H1 (cell line): ENCODE data around the gene MYBPHL. TPM values are rescaled to one million over a fixed set of nuclear protein-coding genes. Genes with fewer than 3 reads are reported as not detected.
A peak's percentile ranks its signal among the peaks of the same experiment; 100 is the strongest.

ENCODE experiments used
- CTCF ChIA-PET: fragments of 300-600 bp; sonication (Branson Sonifier 250); formaldehyde crosslinking; loops from one replicate; lab custom pipeline; 2021; ENCODE audit not compliant: partially characterized antibody; lab: Charles Lee
- POLR2A ChIA-PET: fragments of 300-600 bp; sonication (Branson Sonifier 250); formaldehyde crosslinking; loops from one replicate; lab custom pipeline; 2021; ENCODE audit warnings: inconsistent platforms; ENCODE audit not compliant: partially characterized antibody; lab: Charles Lee
- DNase-seq, 2 experiments: peaks; one replicate each; pipeline versions ENCODE4 v3.0.0 to v3.0.0-alpha.2; 2010 to 2022; ENCODE audit warnings: low spot score in 2 of 2, low read depth in 1 of 2, mixed read lengths in 1 of 2
- FAIRE-seq: peaks from 2 replicates; lab custom pipeline; 2011; peaks lifted over from hg19 to GRCh38; lab: Jason Lieb, UNC
- H2AFZ ChIP-seq: 2 replicates; pipeline ENCODE4 v1.8.1; 2012; ENCODE audit warnings: low read length, inconsistent platforms
- H2AK5ac ChIP-seq: 2 replicates; pipeline ENCODE4 v1.6.1; 2013; ENCODE audit warnings: low read depth, low read length
- H2BK120ac ChIP-seq: replicated peaks from 2 replicates; pipeline ENCODE3; 2013; ENCODE audit warnings: low read depth, low read length, inconsistent platforms
- H2BK12ac ChIP-seq: 2 replicates; pipeline ENCODE4 v1.6.1; 2013; ENCODE audit warnings: low read depth, low read length
- H2BK15ac ChIP-seq: 2 replicates; pipeline ENCODE4 v1.6.1; 2013; ENCODE audit warnings: low read length
- H2BK20ac ChIP-seq: 2 replicates; pipeline ENCODE4 v1.6.1; 2013; ENCODE audit warnings: low read length
- H2BK5ac ChIP-seq: 2 replicates; pipeline ENCODE4 v1.6.1; 2013; ENCODE audit warnings: low read depth, low read length
- H3K14ac ChIP-seq: 2 replicates; pipeline ENCODE4 v1.6.1; 2013; ENCODE audit warnings: inconsistent platforms; ENCODE audit not compliant: insufficient read length
- H3K18ac ChIP-seq: 2 replicates; pipeline ENCODE4 v1.6.1; 2013; ENCODE audit warnings: low read length; ENCODE audit errors: extremely low read depth
- H3K23ac ChIP-seq: 2 replicates; pipeline ENCODE4 v1.6.1; 2013; ENCODE audit warnings: inconsistent platforms; ENCODE audit not compliant: insufficient read length
- H3K23me2 ChIP-seq: 2 replicates; pipeline ENCODE4 v1.6.1; 2013; ENCODE audit warnings: low read depth, low read length
- H3K27ac ChIP-seq: 2 replicates; pipeline ENCODE4 v1.6.1; 2011; ENCODE audit warnings: low read depth, low read length, inconsistent platforms
- H3K27me3 ChIP-seq, 4 experiments: replicated peaks in 1 of 4; 1 replicate in 1 of 4; 2 replicates in 3 of 4; pipeline versions ENCODE4 v1.6.1 to v1.8.1; 2011 to 2013; ENCODE audit warnings: low read length in 3 of 4, mild to moderate bottlenecking in 3 of 4, inconsistent platforms in 2 of 4, mixed read lengths in 2 of 4, moderate library complexity in 1 of 4; ENCODE audit not compliant: control insufficient read depth in 3 of 4, insufficient read depth in 3 of 4; ENCODE audit errors: extremely low read depth in 1 of 4
- H3K36me3 ChIP-seq, 4 experiments: 2 replicates each; pipeline versions ENCODE4 v1.6.1 to v1.8.1; 2011 to 2013; ENCODE audit warnings: mild to moderate bottlenecking in 4 of 4, low read length in 3 of 4, moderate library complexity in 2 of 4, control low read depth in 1 of 4, inconsistent platforms in 1 of 4; ENCODE audit not compliant: insufficient read depth in 4 of 4, control insufficient read depth in 2 of 4
- H3K4ac ChIP-seq: replicated peaks from 2 replicates; pipeline ENCODE3; 2013; ENCODE audit warnings: low read length, low read depth, mixed read lengths, inconsistent platforms; ENCODE audit not compliant: insufficient read length
- H3K4me1 ChIP-seq, 4 experiments: replicated peaks in 1 of 4; 1 replicate in 1 of 4; 2 replicates in 3 of 4; pipeline versions ENCODE4 v1.6.1 to v1.8.1; 2011 to 2013; ENCODE audit warnings: low read length in 3 of 4, inconsistent platforms in 2 of 4, mixed read lengths in 1 of 4; ENCODE audit not compliant: insufficient read depth in 4 of 4, control insufficient read depth in 3 of 4
- H3K4me2 ChIP-seq, 2 experiments: 2 replicates each; pipeline versions ENCODE4 v1.6.1 to v1.8.1; 2011 to 2013; ENCODE audit warnings: low read depth in 2 of 2, low read length in 2 of 2, control low read depth in 1 of 2, inconsistent platforms in 1 of 2, mild to moderate bottlenecking in 1 of 2; ENCODE audit not compliant: insufficient read depth in 1 of 2
- H3K4me3 ChIP-seq, 4 experiments: fragments of 200-600, 300-600 bp in 1 of 4; sonication (generic), shearing (Covaris generic), sonication (Bioruptor Twin) in 1 of 4; 2 replicates each; pipeline versions ENCODE4 v1.5.1 to v1.8.1; 2011 to 2016; ENCODE audit warnings: low read length in 4 of 4, low read depth in 3 of 4, control low read depth in 2 of 4, inconsistent platforms in 2 of 4, mild to moderate bottlenecking in 2 of 4, mixed read lengths in 1 of 4, moderate library complexity in 1 of 4; ENCODE audit not compliant: insufficient read depth in 2 of 4; ENCODE audit errors: extremely low read depth in 1 of 4
- H3K56ac ChIP-seq: replicated peaks from 2 replicates; pipeline ENCODE3; 2013; ENCODE audit warnings: low read depth, mild to moderate bottlenecking, mixed read lengths, low read length, inconsistent platforms; ENCODE audit not compliant: insufficient read length
- H3K79me1 ChIP-seq: 2 replicates; pipeline ENCODE4 v1.6.1; 2013; ENCODE audit warnings: low read depth, low read length, control low read depth
- H3K79me2 ChIP-seq, 2 experiments: 2 replicates each; pipeline versions ENCODE4 v1.6.1 to v1.8.1; 2012 to 2013; ENCODE audit warnings: low read length in 2 of 2, mild to moderate bottlenecking in 2 of 2, inconsistent platforms in 1 of 2; ENCODE audit not compliant: insufficient read depth in 2 of 2, control insufficient read depth in 1 of 2
- H3K9ac ChIP-seq, 4 experiments: replicated peaks in 1 of 4; 1 replicate in 1 of 4; 2 replicates in 3 of 4; pipeline versions ENCODE4 v1.6.1 to v1.8.1; 2011 to 2013; ENCODE audit warnings: low read depth in 3 of 4, low read length in 3 of 4, control low read depth in 2 of 4, mild to moderate bottlenecking in 2 of 4, moderate library complexity in 2 of 4, inconsistent platforms in 1 of 4; ENCODE audit errors: extremely low read depth in 1 of 4
- H3K9me3 ChIP-seq, 2 experiments: 2 replicates each; pipeline versions ENCODE4 v1.6.1 to v1.8.1; 2012 to 2013; ENCODE audit warnings: mild to moderate bottlenecking in 2 of 2, moderate library complexity in 2 of 2, control low read depth in 1 of 2, inconsistent platforms in 1 of 2, low read depth in 1 of 2, low read length in 1 of 2, mixed read lengths in 1 of 2; ENCODE audit not compliant: insufficient read depth in 2 of 2
- H4K20me1 ChIP-seq, 2 experiments: replicated peaks in 1 of 2; 2 replicates each; pipeline versions ENCODE3 to v1.8.1; 2011 to 2013; ENCODE audit warnings: inconsistent platforms in 2 of 2, low read length in 2 of 2, mild to moderate bottlenecking in 1 of 2; ENCODE audit not compliant: insufficient read depth in 2 of 2, control insufficient read depth in 1 of 2
- H4K5ac ChIP-seq: 2 replicates; pipeline ENCODE4 v1.6.1; 2013; ENCODE audit warnings: low read length, low read depth, mixed read lengths, inconsistent platforms; ENCODE audit not compliant: insufficient read length
- H4K8ac ChIP-seq: 2 replicates; pipeline ENCODE4 v1.8.0; 2013; ENCODE audit warnings: mild to moderate bottlenecking, moderate library complexity, low read length, inconsistent platforms; ENCODE audit not compliant: insufficient read depth; ENCODE audit errors: extremely low read depth
- H4K91ac ChIP-seq: replicated peaks from 2 replicates; pipeline ENCODE3; 2013; ENCODE audit warnings: low read length, mixed read lengths, inconsistent platforms; ENCODE audit not compliant: insufficient read length
- BCL11A ChIP-seq, 2 experiments: IDR thresholded peaks; one replicate each; pipeline ENCODE4 v1.6.1; 2011; ENCODE audit warnings: low read depth in 2 of 2, low read length in 2 of 2, mild to moderate bottlenecking in 2 of 2
- BRCA1 ChIP-seq: IDR thresholded peaks from 2 replicates; pipeline ENCODE4 v1.6.1; 2012; ENCODE audit warnings: low read depth, low read length, improper control_type of control experiment
- EZH2 ChIP-seq: fragments of 200-600 bp; sonication (generic); IDR thresholded peaks from 2 replicates; pipeline ENCODE4 v1.7.1; 2012; ENCODE audit warnings: low read depth, mild to moderate bottlenecking, moderate library complexity, low read length, inconsistent platforms; ENCODE audit not compliant: severe bottlenecking
- MAFK ChIP-seq: IDR thresholded peaks from 2 replicates; pipeline ENCODE4 v1.6.1; 2012; ENCODE audit warnings: low read depth, mild to moderate bottlenecking, improper control_type of control experiment, low read length
- PHF8 ChIP-seq: fragments of 200-600 bp; sonication (generic); conservative IDR thresholded peaks from 2 replicates; pipeline ENCODE4 v1.7.1; 2012; ENCODE audit warnings: low read depth, mild to moderate bottlenecking, inconsistent platforms, low read length, moderate library complexity
- POLR2A ChIP-seq, 2 experiments: IDR thresholded peaks; 1 replicate in 1 of 2; 2 replicates in 1 of 2; pipeline ENCODE4 v1.6.1; 2011; ENCODE audit warnings: low read depth in 2 of 2, low read length in 2 of 2, mild to moderate bottlenecking in 2 of 2; ENCODE audit errors: control extremely low read depth in 1 of 2
- RFX5 ChIP-seq: IDR thresholded peaks from 2 replicates; pipeline ENCODE4 v1.6.1; 2011; ENCODE audit warnings: low read depth, low read length, improper control_type of control experiment, borderline replicate concordance
- RXRA ChIP-seq: IDR thresholded peaks from 2 replicates; pipeline ENCODE4 v1.6.1; 2011; ENCODE audit warnings: low read depth, mild to moderate bottlenecking, low read length, moderate library complexity; ENCODE audit not compliant: insufficient read depth
- SAP30 ChIP-seq: fragments of 300-600 bp; sonication (generic); IDR thresholded peaks from 2 replicates; pipeline ENCODE4 v1.7.1; 2012; ENCODE audit warnings: low read length, moderate library complexity, mild to moderate bottlenecking, inconsistent platforms; ENCODE audit not compliant: insufficient read depth, insufficient replicate concordance
- SUZ12 ChIP-seq: fragments of 200-600 bp; sonication (generic); IDR thresholded peaks from 2 replicates; pipeline ENCODE4 v1.6.1; 2012; ENCODE audit warnings: mild to moderate bottlenecking, inconsistent platforms, low read length, moderate library complexity, mixed read lengths
- YY1 ChIP-seq: IDR thresholded peaks from 2 replicates; pipeline ENCODE4 v1.6.1; 2011; ENCODE audit warnings: low read depth, mild to moderate bottlenecking, low read length
- WGBS, 2 experiments: shearing (Covaris generic) in 1 of 2; methylation state at CpG; one replicate each; pipeline versions ENCODE4 v1.1.6 to v1.1.7; 2013 to 2015; ENCODE audit warnings: low lambda C conversion rate in 2 of 2, mixed read lengths in 2 of 2, inconsistent platforms in 1 of 2, low coverage in 1 of 2, missing lambda C conversion rate in 1 of 2; ENCODE audit not compliant: insufficient replicate concordance in 2 of 2, insufficient coverage in 1 of 2, insufficient read length in 1 of 2; ENCODE audit errors: extremely low coverage in 1 of 2, missing lambda C conversion rate in 1 of 2; 5-methylcytosine and 5-hydroxymethylcytosine counted together
- polyA plus RNA-seq, 7 experiments: library from polyadenylated mRNA; depleted of rRNA in 3 of 7; stranded (reverse) in 5 of 7; unstranded in 2 of 7; fragments of >200 nt in 5 of 7; fragments of 200-250 nt in 2 of 7; gene quantifications; 1 replicate in 5 of 7; 2 replicates in 1 of 7; 4 replicates in 1 of 7; pipeline versions ENCODE4 v1.2.1 to v1.2.3, GENCODE V29; 2011 to 2013; ENCODE audit warnings: missing spikeins in 2 of 7, mixed read lengths in 2 of 7
- total RNA-seq: library from RNA; stranded (reverse); fragmentation: NEBNext Ultra II Directional; extraction: Animal tissue kit (Norgen Biotek cat#: 25700); gene quantifications from 2 replicates; pipeline ENCODE4 v1.2.1, GENCODE V29; 2021
- TF ChIP-seq, protein P1 (sequence below): IDR thresholded peaks from 2 replicates; pipeline ENCODE4 v1.6.1; 2011; ENCODE audit warnings: low read length, improper control_type of control experiment

MYBPHL gene
- total and polyA plus RNA-seq, 2 of the 8 experiments (the other 6 are each of a cell fraction or from before 2014, with no cell fraction given): 0.24 to 0.30 TPM

DNA sequence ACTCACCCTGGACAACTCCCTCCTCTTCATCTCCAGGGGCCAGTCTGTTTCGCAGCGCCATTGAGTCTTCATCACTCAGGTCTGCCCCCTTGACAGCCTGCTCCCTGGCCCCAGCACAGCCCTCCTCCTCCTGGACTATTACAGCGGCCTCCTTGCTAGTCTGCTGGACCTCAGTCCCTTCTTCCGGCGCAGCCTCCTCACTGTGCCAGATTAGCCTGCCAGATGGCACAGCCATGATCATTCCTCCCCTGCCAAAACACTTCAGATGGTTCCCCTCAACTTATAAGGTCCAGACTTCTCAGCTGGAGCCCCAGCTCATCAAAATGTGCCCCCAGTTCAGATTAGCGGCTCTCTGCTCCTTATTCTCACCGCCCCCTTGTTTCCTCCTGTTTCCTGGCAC is 64.4 kb downstream of the MYBPHL start:
- Histone ChIP-seq H4K20me1 (no peaks in the 10 kb centered on the region), H2BK15ac (no peak overlapping the region), H2BK12ac (0 out of 2 replicates have a peak overlapping the region, but pooled peaks have one; percentile 83), H3K9ac (no peak overlapping the region), H3K56ac (no peak overlapping the region), H2AK5ac (no peak overlapping the region), H3K27me3 (no peaks in the 10 kb centered on the region; a peak in 2 of 7 replicates), H3K4me2 (no peak overlapping the region), H2BK120ac (no peak overlapping the region), H4K5ac (no peak overlapping the region), H3K79me2 (no peaks in the 10 kb centered on the region), H3K79me1 (no peaks in the 10 kb centered on the region), H3K36me3 (peaks cover 2 to 15% (median 9%) of the 10 kb centered on the region in 4 experiments; a peak in 7 of 8 replicates), H2BK5ac (0 out of 2 replicates have a peak overlapping the region, but pooled peaks have one; percentile 47), H3K4me1 (peaks cover 21 to 44% (median 28%) of the 10 kb centered on the region in 4 experiments), H3K4me3 (no peak overlapping the region), H3K23ac (no peak overlapping the region), H2AFZ (no peak overlapping the region), H3K18ac (no peak overlapping the region), H3K4ac (peak overlapping the region; percentile 57), H4K91ac (no peak overlapping the region), H3K14ac (no peak overlapping the region), H4K8ac (no peak overlapping the region), H3K23me2 (peaks cover 3% of the 10 kb centered on the region; the same call in 1 of the 2 replicates), H3K9me3 (no peaks in the 10 kb centered on the region), H2BK20ac (no peak overlapping the region), H3K27ac (no peak overlapping the region)
- ChIA-PET CTCF (interaction anchor here (1.4 to 28.7 kb wide), 5 partner anchors 9 to 40 kb away, joined by 5 to 651 read pairs (median 43); partner anchors contain the start of genes CELSR2 and SARS1), POLR2A (interaction anchor here (1.1 to 15.9 kb wide), 3 partner anchors 10 to 139 kb away, joined by 4 to 252 read pairs (median 7); partner anchors contain the start of gene CELSR2)
- FAIRE-seq (no peak), DNase-seq (no peak)
- TF ChIP-seq POLR2A (IDR thresholded peaks at IDR 0.05; ENCODE audit: control extremely low read depth in 1 of 2, low read depth in 2 of 2, low read length in 2 of 2): no peak
- no peak for TF ChIP-seq PHF8
- no peak for TF ChIP-seq SAP30
- no peak for TF ChIP-seq RXRA
- no peak for TF ChIP-seq YY1
- TF ChIP-seq, protein P1, sequence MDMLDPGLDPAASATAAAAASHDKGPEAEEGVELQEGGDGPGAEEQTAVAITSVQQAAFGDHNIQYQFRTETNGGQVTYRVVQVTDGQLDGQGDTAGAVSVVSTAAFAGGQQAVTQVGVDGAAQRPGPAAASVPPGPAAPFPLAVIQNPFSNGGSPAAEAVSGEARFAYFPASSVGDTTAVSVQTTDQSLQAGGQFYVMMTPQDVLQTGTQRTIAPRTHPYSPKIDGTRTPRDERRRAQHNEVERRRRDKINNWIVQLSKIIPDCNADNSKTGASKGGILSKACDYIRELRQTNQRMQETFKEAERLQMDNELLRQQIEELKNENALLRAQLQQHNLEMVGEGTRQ: no peak
- TF ChIP-seq BCL11A (IDR thresholded peaks at IDR 0.05; ENCODE audit: low read depth in 2 of 2, low read length in 2 of 2): no peak
- TF ChIP-seq RFX5: no peak
- no peak for TF ChIP-seq BRCA1
- TF ChIP-seq MAFK: no peak
- TF ChIP-seq SUZ12: no peak
- TF ChIP-seq EZH2: no peak
- WGBS, 2 experiments: 95% methylated on average over 7 of the region's 7 CpGs; no CpG with 5 or more reads in 1 of the 2 experiments
